Measurements from ENCODE around the gene DCBLD2.

Gene DCBLD2

DNA sequence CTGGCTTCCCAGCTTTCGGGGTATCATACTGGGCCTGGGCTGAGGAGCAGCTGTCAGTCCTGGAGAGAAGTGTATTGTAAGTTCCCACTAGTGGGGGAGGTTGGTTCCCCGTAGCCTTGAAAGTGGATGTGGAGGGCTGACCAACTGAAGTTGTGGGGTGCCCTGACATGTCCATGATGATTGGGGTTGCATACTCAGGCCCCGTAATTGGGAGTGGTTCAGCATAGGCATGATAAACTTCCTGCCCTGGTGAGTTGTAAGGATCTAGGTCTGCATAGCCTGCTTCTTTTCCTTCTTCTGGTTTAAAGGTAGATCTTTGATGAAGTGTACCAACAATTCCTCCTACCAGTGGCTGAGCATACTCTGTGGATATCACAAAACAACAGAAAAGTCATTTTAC, 102.0 kb downstream of the DCBLD2 start:
- Histone ChIP-seq H3K36me3 (ENCODE audit: control insufficient read depth, insufficient read depth, low read length) (no peaks in the 10 kb centered on the region), H3K27me3 (ENCODE audit: control insufficient read depth, insufficient read depth, low read length) (no peaks in the 10 kb centered on the region), H3K9me3 (ENCODE audit: control insufficient read depth, low read length) (no peaks in the 10 kb centered on the region), H3K4me1 (no peaks in the 10 kb centered on the region), H3K79me2 (no peaks in the 10 kb centered on the region), H3K4me3 (ENCODE audit: low read depth, low read length) (no peak overlapping the region), H2AFZ (no peak overlapping the region), H3K9ac (no peak overlapping the region), H3K4me2 (ENCODE audit: low read length) (no peak overlapping the region), H3K27ac (no peak overlapping the region)
- TF ChIP-seq, protein P1, sequence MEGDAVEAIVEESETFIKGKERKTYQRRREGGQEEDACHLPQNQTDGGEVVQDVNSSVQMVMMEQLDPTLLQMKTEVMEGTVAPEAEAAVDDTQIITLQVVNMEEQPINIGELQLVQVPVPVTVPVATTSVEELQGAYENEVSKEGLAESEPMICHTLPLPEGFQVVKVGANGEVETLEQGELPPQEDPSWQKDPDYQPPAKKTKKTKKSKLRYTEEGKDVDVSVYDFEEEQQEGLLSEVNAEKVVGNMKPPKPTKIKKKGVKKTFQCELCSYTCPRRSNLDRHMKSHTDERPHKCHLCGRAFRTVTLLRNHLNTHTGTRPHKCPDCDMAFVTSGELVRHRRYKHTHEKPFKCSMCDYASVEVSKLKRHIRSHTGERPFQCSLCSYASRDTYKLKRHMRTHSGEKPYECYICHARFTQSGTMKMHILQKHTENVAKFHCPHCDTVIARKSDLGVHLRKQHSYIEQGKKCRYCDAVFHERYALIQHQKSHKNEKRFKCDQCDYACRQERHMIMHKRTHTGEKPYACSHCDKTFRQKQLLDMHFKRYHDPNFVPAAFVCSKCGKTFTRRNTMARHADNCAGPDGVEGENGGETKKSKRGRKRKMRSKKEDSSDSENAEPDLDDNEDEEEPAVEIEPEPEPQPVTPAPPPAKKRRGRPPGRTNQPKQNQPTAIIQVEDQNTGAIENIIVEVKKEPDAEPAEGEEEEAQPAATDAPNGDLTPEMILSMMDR (IDR thresholded peaks at IDR 0.05): no peak

DNA sequence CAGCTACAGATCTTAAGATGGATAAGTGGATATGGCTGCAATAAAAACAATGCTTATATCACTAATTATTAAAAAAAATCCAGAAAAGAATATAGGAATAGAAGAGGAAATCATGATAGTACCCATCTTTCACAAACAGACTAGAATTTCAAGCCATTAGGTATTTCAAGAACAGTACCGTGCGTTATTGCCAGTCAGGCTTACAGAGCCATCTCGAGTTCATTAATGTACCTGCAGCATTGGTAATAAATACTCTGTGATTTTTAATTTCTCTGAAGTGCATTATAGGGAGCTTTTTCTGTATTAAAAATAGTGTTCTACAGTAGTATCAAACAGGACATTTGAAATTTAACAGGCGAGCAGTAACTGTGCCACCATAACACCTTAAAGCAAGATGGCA, 102.7 kb downstream of the DCBLD2 start:
- Histone ChIP-seq H3K9ac (no peak overlapping the region), H3K36me3 (ENCODE audit: control insufficient read depth, insufficient read depth, low read length) (no peaks in the 10 kb centered on the region), H3K4me3 (ENCODE audit: low read depth, low read length) (no peak overlapping the region), H2AFZ (no peak overlapping the region), H3K27ac (no peak overlapping the region), H3K9me3 (ENCODE audit: control insufficient read depth, low read length) (no peaks in the 10 kb centered on the region), H3K27me3 (ENCODE audit: control insufficient read depth, insufficient read depth, low read length) (no peaks in the 10 kb centered on the region), H3K4me1 (no peaks in the 10 kb centered on the region), H3K79me2 (no peaks in the 10 kb centered on the region), H3K4me2 (ENCODE audit: low read length) (no peak overlapping the region)
- TF ChIP-seq, protein P1 (IDR thresholded peaks at IDR 0.05): no peak

DNA sequence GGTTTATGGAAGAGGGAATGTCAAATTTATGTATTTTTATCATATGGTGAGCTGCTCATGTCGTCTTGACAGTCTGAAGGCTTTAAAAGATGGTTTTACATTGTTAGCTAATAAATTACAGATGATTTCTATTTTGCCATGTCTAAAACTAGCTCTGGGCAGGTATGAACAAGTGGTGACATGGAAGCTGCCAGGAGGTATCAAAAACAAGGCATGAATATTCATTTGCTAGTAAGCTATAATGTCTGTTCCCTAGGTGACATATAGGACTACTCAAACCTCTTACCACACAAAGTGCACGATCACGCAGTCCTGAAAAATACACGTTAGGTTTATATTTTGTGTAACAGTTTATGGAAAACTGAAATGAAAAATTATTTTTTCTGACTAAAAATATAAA, 103.6 kb downstream of the DCBLD2 start:
- Histone ChIP-seq H3K9ac (no peak overlapping the region), H3K79me2 (no peaks in the 10 kb centered on the region), H3K9me3 (ENCODE audit: control insufficient read depth, low read length) (no peaks in the 10 kb centered on the region), H3K4me3 (ENCODE audit: low read depth, low read length) (no peak overlapping the region), H3K27me3 (ENCODE audit: control insufficient read depth, insufficient read depth, low read length) (no peaks in the 10 kb centered on the region), H3K4me1 (no peaks in the 10 kb centered on the region), H2AFZ (no peak overlapping the region), H3K27ac (no peak overlapping the region), H3K36me3 (ENCODE audit: control insufficient read depth, insufficient read depth, low read length) (no peaks in the 10 kb centered on the region), H3K4me2 (ENCODE audit: low read length) (no peak overlapping the region)
- TF ChIP-seq, protein P1 (IDR thresholded peaks at IDR 0.05): no peak

DNA sequence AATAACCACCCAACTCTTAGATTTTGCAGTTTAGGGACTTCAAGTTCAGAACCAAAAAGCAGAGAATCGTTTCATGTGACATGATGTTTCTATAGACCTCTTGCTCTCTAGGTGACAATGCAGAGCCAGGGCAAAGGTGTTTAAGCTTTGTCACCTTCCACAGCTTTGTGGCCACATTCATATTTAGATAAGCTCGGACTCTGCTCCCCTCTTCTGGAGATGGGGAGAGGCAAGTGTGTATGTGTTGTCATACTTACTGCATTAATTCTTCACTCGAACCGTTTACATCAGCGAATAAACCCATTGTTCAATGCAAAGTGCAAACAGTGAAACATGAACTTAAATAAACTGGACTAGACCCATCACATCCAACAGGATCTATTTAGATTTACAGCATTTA, 105.2 kb downstream of the DCBLD2 start:
- Histone ChIP-seq H3K36me3 (ENCODE audit: control insufficient read depth, insufficient read depth, low read length) (no peaks in the 10 kb centered on the region), H3K9ac (no peak overlapping the region)

DNA sequence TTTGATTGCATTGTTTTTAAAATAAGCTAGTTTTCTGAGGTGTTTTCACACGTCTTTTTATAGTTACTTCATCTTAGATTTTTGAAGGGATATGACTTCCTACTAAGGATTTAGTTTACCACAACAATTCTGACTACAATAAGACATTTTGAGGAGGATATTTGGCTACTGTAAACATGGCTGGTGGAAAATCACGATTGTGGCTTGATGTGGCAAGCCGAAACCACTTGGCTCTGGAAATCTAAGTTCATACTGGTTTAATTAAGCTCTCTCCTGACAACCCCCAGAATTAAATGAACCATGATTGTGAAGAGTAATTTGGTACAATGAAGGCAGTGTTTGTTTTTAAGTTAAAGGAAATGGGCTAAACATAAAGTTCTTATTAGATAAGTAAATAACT, 107.5 kb downstream of the DCBLD2 start:
- H3K79me2 ChIP-seq: no peaks in the 10 kb centered on the region
- TF ChIP-seq, protein P1 (IDR thresholded peaks at IDR 0.05): no peak
- no peaks in the 10 kb centered on the region for H3K9me3 ChIP-seq (ENCODE audit: control insufficient read depth, low read length)
- H3K4me1 ChIP-seq: no peaks in the 10 kb centered on the region
- no peaks in the 10 kb centered on the region for H3K36me3 ChIP-seq (ENCODE audit: control insufficient read depth, insufficient read depth, low read length)
- no peak overlapping the region for H3K27ac ChIP-seq
- H3K4me3 ChIP-seq (ENCODE audit: low read depth, low read length): no peak overlapping the region
- H3K27me3 ChIP-seq (ENCODE audit: control insufficient read depth, insufficient read depth, low read length): no peaks in the 10 kb centered on the region
- no peak overlapping the region for H2AFZ ChIP-seq
- no peak overlapping the region for H3K4me2 ChIP-seq (ENCODE audit: low read length)
- H3K9ac ChIP-seq: no peak overlapping the region

More for the DNA sequence above, 105.2 kb downstream of the DCBLD2 start:
- Histone ChIP-seq H3K4me2 (ENCODE audit: low read length) (no peak overlapping the region), H3K4me1 (no peaks in the 10 kb centered on the region), H2AFZ (no peak overlapping the region), H3K79me2 (no peaks in the 10 kb centered on the region), H3K4me3 (ENCODE audit: low read depth, low read length) (no peak overlapping the region), H3K9me3 (ENCODE audit: control insufficient read depth, low read length) (no peaks in the 10 kb centered on the region), H3K27ac (no peak overlapping the region), H3K27me3 (ENCODE audit: control insufficient read depth, insufficient read depth, low read length) (no peaks in the 10 kb centered on the region)
- TF ChIP-seq, protein P1 (IDR thresholded peaks at IDR 0.05): no peak
